Activated naive CD8-positive, alpha-beta T cell treated with anti-CD3 and anti-CD28 coated beads, Interleukin-2, amount 50 U/mL, for 16 hours (primary cell): Measurements from ENCODE around the gene THBS1.

Experiments
- DNase-seq: peaks from one replicate; pipeline ENCODE4 v3.0.0-alpha.2; 2020; ENCODE audit warnings: low read depth, low spot score

The THBS1 gene

DNA sequence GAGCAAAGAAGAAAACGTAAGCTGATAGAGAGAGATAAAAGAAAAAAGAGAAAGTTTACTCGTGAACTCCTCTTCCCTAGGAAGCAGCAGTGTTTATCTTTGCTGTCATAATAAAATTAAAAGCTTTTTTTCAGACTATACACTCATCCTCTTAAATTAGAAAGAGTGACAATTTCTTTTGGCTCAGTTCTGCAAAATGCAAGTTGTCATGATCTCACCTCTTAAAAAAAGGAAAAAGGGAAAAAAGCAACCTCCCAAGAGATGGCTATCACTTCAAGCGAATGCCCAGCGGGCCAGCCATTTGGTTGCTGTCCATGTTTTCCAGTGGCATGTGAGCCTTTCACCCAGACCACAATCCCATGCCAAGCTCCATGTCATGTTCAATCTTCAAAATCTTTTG lies 7.0 kb upstream of the THBS1 start:
- no peak for DNase-seq

DNA sequence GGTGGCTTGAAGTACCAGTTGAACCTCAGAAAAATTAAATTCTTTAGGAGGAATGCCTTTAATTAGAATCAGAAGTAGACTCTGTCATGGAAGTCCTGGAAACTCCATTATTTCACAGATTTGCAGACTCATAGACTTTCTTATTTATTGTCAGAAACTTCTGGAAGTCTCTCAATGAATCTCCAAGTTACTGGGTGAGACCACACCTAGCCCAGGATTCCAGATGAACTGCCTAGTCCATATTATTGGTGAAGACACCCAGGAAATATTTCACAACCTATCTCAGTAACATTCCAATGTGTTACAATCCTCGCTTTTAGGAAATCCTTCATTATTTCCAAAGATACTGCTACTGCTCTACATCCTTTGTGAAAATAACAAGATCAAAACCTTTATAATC lies 6.5 kb upstream of the THBS1 start:
- no peak for DNase-seq

DNA sequence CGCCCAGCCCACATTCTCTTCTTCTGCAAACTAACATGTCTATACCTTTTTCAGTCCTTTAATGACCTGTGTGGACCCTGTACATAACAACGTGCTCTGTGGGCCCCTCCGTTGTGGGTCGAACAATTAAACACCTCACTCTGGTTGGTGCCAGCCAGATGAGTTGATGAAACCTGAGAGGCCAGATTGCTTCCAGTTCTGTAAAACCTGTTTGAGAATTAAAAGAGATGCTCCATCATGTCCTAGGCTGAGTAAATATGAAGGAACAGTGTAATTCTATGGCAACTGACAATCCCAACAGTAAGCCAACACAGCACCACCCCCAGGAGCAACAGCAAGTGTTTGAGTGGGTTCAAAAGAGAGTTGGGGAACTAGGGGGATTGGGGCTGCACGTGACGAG lies 5.7 kb upstream of the THBS1 start:
- no peak for DNase-seq

DNA sequence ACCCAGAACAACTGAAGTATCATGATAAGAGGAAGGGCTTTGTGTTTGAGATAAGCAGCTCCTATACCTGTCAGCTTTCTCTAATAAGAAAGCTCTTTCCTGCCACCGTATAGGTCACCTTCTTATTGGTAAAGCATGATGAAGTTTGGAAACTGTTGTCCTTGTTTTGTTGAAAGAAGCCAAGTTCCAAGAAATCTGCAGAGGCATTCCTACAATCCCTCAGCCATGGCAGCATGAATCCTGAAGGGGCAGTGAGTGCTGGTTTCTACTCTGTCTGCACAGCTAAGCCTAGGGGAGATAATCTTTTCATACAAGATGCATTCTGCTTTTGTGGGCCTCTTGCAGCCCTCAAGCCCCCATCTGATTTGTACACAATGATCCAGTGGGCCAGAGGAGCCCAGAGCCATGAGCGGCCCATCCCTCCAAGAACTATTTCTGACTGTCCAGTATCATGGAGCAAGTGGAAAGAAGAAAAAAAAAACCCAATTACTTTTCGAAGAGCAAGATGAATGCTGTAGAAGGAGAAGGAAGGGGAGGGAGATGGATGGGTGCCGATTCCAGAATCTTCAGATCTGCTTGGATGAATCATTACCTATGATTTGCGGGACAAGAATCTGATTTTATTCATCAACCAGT lies 1.9 kb upstream of the THBS1 start:
- DNase-seq = no peak

DNA sequence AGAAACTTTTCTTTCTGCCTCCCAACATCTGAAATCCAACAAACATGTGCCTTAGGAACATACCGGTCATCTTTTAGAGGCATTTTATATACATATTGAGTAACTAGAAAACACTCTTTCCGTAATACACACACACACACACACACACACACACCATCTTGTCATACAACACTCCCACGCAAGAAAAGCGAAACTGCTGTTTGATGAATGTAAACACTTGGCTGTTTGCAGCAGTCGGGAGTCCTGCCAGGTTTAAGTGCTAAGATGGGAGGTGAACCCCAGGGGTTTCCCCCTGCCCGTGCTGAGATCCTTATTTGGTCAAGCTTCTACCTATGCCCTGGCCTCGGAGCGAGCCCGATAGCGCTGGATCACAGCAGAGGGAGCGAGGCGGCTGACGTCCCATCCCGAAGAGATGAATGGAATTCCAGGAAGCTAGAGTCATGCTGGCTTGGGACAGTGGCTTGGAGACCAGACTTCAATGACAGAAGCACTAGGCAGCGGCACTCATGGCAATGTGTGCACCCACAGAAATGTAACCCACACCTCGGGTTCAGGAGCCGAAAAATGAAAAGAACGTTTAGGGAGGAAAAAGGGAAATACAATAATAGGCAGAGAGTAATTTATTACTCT lies 1.3 kb upstream of the THBS1 start:
- no peak for DNase-seq

DNA sequence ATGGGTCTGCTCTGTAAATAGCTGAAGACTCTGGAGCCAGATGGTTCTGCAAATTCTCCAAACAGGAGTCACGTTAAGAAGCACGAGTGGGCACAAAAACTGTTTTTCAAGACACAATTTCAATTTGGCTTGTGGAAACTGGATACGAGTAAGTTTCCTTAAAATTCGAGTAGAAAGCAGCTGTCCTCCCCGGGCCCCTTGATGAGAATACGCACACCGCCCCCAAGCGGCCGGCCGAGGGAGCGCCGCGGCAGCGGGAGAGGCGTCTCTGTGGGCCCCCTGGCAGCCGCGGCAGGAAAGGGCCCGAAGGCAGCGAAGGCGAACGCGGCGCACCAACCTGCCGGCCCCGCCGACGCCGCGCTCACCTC lies 778 bp upstream of the THBS1 start:
- DNase-seq = peak; percentile 77

DNA sequence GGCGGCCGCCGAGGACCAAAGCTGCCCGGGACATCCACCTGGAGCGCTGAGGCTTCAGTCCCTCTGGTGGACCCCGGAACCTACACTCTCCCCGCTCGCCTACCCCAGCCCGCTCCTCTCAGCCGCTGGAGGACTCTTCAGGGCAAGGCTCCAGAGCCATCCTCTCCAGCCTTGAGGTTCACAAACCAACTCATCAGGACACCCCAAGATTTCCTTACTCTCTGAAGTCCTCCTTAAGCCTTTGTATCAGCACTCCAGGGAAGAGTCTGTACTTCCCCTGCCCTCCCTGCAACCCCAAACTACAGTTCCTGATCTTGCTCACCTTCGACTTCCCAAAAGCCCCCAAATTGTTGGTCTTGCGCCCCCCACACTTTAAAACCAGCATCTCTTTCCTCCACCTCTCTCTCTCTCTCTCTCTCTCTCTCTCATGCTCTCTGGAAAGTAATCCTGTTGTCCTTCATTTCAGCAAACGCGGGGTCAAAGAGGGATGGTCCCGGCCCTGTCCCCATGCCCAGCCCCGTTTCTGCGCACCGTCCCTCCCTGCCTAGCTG lies 438 bp downstream of the THBS1 start:
- no peak for DNase-seq

DNA sequence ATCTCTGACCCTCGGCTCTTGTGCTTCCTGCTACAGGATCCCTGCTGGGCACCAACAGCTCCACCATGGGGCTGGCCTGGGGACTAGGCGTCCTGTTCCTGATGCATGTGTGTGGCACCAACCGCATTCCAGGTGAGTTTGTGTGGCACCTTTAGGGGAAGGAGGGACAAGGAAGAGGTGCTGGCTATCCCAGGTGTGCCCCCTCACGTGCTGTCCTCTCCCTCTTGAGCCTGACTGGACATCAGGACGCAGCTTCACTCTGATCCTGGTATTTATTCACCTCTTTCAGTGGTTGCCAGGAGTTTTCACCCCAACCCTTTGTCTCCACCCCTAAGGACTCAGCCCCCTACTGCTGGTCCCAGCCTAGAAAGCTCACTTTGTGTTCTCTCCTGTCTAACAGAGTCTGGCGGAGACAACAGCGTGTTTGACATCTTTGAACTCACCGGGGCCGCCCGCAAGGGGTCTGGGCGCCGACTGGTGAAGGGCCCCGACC lies 960 bp downstream of the THBS1 start:
- no peak for DNase-seq

DNA sequence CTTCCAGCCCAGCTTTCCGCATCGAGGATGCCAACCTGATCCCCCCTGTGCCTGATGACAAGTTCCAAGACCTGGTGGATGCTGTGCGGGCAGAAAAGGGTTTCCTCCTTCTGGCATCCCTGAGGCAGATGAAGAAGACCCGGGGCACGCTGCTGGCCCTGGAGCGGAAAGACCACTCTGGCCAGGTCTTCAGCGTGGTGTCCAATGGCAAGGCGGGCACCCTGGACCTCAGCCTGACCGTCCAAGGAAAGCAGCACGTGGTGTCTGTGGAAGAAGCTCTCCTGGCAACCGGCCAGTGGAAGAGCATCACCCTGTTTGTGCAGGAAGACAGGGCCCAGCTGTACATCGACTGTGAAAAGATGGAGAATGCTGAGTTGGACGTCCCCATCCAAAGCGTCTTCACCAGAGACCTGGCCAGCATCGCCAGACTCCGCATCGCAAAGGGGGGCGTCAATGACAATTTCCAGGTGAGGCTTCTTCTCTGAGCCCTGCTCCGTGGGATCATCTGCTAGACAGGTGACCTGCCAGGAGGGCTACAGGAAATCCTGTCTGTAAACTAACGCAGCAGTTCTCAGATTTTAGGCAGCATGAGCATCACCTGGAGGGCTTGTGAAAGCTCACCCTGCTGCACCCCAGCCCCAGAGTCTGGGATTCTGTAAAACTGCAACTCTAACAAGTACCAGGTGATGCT lies 1.6 kb downstream of the THBS1 start:
- no peak for DNase-seq

DNA sequence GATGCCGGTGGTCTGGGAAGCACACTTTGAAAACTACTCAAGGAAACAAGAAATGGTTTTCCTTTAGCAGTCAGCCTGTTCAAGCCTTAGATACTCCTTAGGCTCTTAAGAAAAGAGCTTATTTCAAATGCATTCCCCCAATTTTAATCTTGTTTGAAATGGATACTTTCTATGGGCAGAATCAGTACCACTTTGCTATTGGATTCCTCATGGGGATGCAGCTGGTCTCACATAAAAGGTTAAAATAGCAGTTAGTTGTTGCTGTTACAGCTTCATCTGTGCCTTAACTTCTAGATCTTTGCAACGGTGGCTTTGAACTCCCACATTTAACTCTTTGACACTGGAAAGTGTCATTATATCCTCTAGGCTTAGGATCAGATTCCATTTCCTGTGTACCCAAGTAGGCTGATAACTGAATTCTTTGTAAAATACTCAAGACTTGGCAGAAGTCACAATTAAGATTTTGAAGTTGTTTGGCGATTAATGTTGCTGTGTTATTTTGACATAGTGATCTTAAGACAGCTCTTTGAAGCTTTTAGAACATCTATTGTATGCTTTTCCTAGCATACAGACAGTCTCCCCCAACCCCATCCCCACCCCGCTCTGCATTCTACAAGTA lies 2.2 kb downstream of the THBS1 start:
- DNase-seq = no peak

DNA sequence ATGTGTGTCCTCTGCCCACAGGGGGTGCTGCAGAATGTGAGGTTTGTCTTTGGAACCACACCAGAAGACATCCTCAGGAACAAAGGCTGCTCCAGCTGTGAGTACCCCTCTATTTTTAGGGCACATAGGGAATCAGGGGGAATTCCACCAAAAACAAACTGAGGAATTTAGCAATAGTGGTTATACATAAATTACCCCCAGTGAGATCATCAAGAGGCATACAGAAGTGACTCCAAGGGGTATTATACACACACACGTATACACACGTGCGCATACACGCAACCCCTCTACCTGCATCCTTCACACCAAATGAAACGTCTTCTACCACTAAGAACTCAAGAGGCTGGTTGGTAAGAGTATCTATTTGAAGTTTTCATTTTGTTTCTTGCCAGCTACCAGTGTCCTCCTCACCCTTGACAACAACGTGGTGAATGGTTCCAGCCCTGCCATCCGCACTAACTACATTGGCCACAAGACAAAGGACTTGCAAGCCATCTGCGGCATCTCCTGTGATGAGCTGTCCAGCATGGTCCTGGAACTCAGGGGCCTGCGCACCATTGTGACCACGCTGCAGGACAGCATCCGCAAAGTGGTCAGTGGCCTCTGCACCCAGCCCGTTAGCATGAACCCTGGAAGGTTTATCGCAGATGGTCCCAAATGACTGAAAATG lies 2.9 kb downstream of the THBS1 start:
- no peak for DNase-seq

DNA sequence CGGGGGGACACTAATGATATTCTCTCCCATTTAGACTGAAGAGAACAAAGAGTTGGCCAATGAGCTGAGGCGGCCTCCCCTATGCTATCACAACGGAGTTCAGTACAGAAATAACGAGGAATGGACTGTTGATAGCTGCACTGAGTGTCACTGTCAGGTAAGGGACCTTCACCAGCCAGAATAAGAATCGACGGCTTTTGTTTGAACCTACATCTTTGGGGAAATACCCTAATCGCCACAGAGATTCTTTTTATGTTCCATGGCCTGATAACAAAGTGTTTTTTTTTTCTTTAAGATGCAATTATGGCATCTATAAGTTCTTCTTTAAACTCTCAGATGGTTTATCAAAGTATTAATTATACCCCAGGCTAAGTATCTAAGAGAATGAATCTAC lies 3.4 kb downstream of the THBS1 start:
- no peak for DNase-seq

DNA sequence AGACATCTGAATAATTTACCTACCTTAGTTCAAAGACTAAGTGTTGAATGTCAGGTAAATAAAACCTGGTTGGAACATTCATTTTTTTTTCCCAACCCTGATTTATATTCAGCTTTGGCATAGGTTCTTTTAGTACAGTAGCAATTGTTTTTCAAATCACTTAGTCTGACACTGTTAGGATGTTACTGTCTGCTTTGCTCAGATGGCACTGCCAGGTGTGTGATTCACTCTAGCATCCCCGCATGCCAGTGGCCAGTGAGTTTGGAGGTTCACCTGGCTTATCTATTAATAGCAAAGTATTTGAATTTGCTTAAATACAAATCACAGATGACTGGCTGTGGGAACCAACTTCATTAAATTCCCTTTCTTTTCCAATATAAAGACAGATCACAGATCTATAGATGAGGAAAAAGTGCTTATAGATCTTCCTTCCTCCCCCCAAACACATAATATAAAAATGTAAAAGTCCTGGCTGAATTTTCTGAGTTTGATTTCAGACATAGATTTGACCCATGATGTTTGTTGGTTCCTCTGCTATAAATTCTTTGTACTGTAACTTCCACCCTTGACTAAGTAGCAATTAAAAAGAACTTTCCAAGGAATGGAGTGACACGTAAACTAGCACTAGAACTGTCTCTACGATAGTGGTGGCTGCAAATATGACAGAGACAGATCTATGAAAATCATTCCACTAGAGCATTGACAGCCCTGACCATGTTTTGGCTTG lies 3.9 kb downstream of the THBS1 start:
- DNase-seq = no peak

DNA sequence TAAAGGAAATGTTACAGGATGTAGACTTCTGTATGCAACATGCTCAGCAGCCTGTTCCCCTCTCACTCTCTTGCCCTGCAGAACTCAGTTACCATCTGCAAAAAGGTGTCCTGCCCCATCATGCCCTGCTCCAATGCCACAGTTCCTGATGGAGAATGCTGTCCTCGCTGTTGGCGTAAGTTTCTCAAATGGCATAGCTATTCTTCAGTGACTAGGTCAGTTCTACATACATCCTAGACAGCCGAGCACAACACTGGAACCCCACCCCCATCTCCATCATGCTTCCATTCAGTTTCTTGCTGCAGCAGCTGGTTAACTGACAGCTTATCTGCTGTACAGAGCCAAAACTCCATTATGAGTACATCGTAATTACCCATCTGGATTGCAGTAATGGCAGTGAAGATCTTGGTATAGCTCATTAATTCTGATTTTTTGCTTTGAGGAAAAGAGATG lies 4.5 kb downstream of the THBS1 start:
- DNase-seq = no peak

DNA sequence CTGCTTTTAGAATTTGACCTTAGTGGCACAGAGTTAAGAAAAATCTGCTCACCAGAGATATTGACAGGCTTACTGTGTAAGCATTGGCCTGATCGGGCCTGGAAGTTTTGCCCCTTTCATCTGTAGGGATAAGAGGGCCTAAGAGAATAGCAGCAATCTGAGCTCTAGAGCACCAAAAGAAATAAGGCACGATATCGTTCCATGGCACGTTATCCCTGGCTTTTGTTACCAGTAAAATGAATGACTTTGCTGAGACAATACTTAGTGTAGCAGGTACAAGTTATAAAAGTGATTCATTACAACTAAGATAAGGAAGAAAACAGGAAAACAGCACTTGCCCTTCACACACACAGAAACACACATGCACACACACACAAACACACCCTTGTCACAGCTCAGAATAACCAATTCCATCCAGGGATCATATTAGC lies 5.0 kb downstream of the THBS1 start:
- DNase-seq = no peak

DNA sequence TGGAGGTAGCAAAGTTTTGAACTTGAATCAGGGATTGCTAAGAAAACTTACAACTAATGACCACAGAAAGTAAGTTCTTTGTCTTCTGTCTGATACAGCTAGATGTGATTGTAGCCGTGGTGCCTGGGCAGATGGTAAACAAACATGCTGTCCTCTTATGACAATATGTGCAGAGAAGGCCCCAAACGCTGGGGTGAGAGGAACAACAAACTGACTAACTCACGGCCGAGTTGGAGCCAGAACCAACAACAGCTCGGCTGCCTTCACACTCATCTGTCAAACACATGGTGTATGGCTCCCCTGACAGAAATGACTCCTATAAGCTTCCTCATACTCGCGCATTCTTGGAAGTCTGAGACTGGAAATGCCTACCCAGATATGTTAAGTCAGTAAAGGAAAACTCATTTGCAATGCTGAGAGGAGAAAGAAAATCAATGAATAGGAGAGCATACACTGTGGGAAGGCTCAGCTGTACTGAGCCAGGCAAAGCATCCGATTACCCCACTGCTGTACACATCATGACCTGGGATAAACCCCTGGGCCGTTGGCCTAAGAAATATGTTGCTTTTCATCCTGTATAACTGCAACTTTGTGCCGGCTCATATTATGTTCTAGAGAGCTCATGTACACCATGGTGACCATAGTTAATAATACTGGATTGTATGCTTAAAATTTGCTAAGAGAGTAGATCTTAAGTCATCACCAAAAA lies 5.7 kb downstream of the THBS1 start:
- no peak for DNase-seq

DNA sequence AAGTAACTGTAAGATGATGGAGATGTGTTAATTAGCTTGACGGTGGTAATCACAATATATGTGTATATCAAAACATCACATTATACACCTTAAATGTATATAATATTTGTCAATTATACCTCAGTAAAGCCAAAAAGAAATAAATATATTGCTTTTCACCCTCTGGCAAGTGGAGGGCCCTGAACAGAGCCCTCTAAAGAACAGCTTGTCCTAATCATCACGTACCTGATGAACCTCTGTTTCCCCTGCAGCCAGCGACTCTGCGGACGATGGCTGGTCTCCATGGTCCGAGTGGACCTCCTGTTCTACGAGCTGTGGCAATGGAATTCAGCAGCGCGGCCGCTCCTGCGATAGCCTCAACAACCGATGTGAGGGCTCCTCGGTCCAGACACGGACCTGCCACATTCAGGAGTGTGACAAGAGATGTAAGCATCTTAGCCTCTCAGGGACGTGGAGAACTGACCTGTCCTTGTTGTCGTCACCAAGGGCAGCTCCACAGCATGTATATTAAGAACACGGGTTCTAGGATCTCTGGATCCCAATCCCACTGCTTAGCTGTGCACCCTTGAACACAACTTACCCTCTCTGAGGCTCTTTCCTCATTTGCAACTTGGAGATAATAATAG lies 6.3 kb downstream of the THBS1 start:
- no peak for DNase-seq

DNA sequence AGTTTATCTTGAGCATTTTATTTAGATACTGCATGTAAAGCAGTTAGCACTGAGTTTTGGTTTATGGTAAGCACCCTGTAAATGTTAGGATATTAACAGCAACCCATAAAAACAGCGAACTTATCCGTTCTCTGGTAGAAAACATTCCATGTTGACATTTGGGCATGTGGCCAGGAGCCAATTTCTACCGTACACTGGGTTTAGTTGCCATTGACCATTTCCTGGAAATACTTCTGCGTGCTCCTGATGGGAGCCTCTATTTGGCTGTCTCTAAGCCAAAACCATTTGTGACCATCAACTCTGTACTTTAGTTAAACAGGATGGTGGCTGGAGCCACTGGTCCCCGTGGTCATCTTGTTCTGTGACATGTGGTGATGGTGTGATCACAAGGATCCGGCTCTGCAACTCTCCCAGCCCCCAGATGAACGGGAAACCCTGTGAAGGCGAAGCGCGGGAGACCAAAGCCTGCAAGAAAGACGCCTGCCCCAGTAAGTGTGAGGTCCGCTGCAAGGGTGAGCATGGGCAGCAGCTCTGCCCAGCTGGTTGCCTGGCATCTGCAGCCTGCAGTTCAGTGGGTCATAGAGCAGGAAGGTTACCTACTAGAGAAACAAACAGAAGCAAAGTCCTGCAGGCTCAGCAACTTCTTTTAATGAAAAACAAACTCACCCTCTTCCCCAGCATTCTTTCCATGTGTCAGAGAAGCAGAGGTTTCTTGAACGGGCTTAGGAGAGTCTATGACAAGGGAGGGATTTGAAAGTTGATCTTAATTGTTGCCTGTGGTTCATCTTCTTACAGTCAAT lies 7.1 kb downstream of the THBS1 start:
- no peak for DNase-seq

DNA sequence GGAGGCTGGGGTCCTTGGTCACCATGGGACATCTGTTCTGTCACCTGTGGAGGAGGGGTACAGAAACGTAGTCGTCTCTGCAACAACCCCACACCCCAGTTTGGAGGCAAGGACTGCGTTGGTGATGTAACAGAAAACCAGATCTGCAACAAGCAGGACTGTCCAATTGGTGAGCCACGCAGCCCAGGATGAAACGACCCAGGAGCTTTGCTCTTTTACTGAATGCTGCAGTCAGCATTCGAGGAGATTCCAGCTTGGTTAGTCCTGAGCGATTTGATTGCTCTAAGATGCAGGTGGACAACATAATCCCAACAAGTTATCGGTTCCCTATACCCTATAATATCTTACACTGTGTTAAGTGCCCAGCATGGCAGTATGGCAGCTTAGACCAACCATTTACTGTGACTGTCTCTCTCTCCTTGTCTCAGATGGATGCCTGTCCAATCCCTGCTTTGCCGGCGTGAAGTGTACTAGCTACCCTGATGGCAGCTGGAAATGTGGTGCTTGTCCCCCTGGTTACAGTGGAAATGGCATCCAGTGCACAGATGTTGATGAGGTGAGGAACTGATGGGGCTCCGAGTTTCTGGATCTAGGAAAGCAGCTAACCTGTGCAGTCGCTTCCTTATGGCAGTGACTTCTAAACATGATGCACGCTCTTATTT lies 7.8 kb downstream of the THBS1 start:
- DNase-seq = no peak
